DND-41 (cell line): ENCODE results near the gene TBCD.

Source experiments
- ATAC-seq: fragments of 200-7000 bp; cut with Tn5 transposase; 3 replicates; pipeline ENCODE4 v1.9.1; 2021; ENCODE audit warnings: low read depth; ENCODE audit not compliant: insufficient read depth
- DNase-seq: peaks from one replicate; pipeline ENCODE4 v3.0.0-alpha.2; 2020
- H2AFZ ChIP-seq: 2 replicates; pipeline ENCODE4 v1.6.0; 2012; ENCODE audit warnings: low read depth, low read length
- H3K27ac ChIP-seq: 2 replicates; pipeline ENCODE4 v1.5.1; 2012; ENCODE audit warnings: low read length, inconsistent platforms
- H3K27me3 ChIP-seq: fragments of 200-600 bp; sonication (generic); 2 replicates; pipeline ENCODE4 v1.6.0; 2012; ENCODE audit warnings: low read length, mild to moderate bottlenecking, inconsistent platforms; ENCODE audit not compliant: insufficient read depth, poor library complexity
- H3K36me3 ChIP-seq: 2 replicates; pipeline ENCODE4 v1.5.1; 2012; ENCODE audit warnings: low read length, inconsistent platforms; ENCODE audit not compliant: insufficient read depth
- H3K4me1 ChIP-seq: 2 replicates; pipeline ENCODE4 v1.5.1; 2012; ENCODE audit warnings: mild to moderate bottlenecking, low read length; ENCODE audit not compliant: insufficient read depth
- H3K4me2 ChIP-seq: 2 replicates; pipeline ENCODE4 v1.6.0; 2012; ENCODE audit warnings: mild to moderate bottlenecking, moderate library complexity, low read length, inconsistent platforms; ENCODE audit not compliant: insufficient read depth
- H3K4me3 ChIP-seq, 2 experiments: fragments of 200-600 bp in 1 of 2; shearing (Covaris generic) in 1 of 2; 2 replicates each; pipeline ENCODE4 v1.5.1; 2012 to 2016; ENCODE audit warnings: inconsistent platforms in 2 of 2, low read length in 2 of 2, mild to moderate bottlenecking in 2 of 2, low read depth in 1 of 2, moderate library complexity in 1 of 2
- H3K79me2 ChIP-seq: 2 replicates; pipeline ENCODE4 v1.6.0; 2012; ENCODE audit warnings: low read length, inconsistent platforms; ENCODE audit not compliant: insufficient read depth
- H3K9ac ChIP-seq: 2 replicates; pipeline ENCODE4 v1.6.0; 2012; ENCODE audit warnings: low read depth, mild to moderate bottlenecking, inconsistent platforms, low read length, moderate library complexity
- H3K9me3 ChIP-seq: 2 replicates; pipeline ENCODE4 v1.5.1; 2012; ENCODE audit warnings: low read length, moderate library complexity, mild to moderate bottlenecking, inconsistent platforms; ENCODE audit not compliant: insufficient read depth, severe bottlenecking
- H4K20me1 ChIP-seq: 2 replicates; pipeline ENCODE4 v1.6.0; 2012; ENCODE audit warnings: low read length; ENCODE audit not compliant: insufficient read depth
- CTCF ChIP-seq: IDR thresholded peaks from 2 replicates; pipeline ENCODE4 v1.5.1; 2012; ENCODE audit warnings: borderline replicate concordance, low read length, moderate library complexity, mild to moderate bottlenecking; ENCODE audit not compliant: poor library complexity, severe bottlenecking; ENCODE audit errors: extremely low read depth
- EZH2 ChIP-seq: IDR thresholded peaks from 3 replicates; pipeline ENCODE4 v1.6.1; 2012; ENCODE audit warnings: borderline replicate concordance, low read depth, mild to moderate bottlenecking, moderate library complexity, low read length, inconsistent platforms; ENCODE audit not compliant: severe bottlenecking

The TBCD gene

GRCh38 chr17:82881324-82881823 lies 129.5 kb downstream of the TBCD start:
- Histone ChIP-seq H3K4me1 (peaks cover 96% of the 10 kb centered on the region), H3K9ac (peak overlapping the region; percentile 74), H3K4me3 (peak overlapping the region in 1 of 2 experiments; percentile 36; a peak in 1 of 4 replicates), H3K27ac (peak overlapping the region; percentile 100), H3K27me3 (no peaks in the 10 kb centered on the region), H3K36me3 (peaks cover 50% of the 10 kb centered on the region), H3K4me2 (peak overlapping the region; percentile 92), H3K9me3 (no peaks in the 10 kb centered on the region), H3K79me2 (peaks cover 90% of the 10 kb centered on the region), H4K20me1 (no peaks in the 10 kb centered on the region), H2AFZ (no peak overlapping the region)
- TF ChIP-seq CTCF, result no peak
- no peak for TF ChIP-seq EZH2
- ATAC-seq (no peak), DNase-seq (peak; percentile 36)

- Histone ChIP-seq H3K9ac (peak overlapping the region; percentile 74), H3K79me2 (peaks cover 89% of the 10 kb centered on the region), H3K36me3 (peaks cover 48% of the 10 kb centered on the region), H3K4me3 (peak overlapping the region; percentile 1 to 59; a peak in 2 of 4 replicates), H3K9me3 (no peaks in the 10 kb centered on the region), H3K4me1 (peaks cover 95% of the 10 kb centered on the region), H2AFZ (peak overlapping the region; percentile 53; the same call in 1 of the 2 replicates), H3K27me3 (no peaks in the 10 kb centered on the region), H3K27ac (peak overlapping the region; percentile 100), H3K4me2 (peak overlapping the region; percentile 92), H4K20me1 (no peaks in the 10 kb centered on the region)
- TF ChIP-seq EZH2 (no peak), CTCF (no peak)
- DNase-seq, result peak; percentile 74
- peak; percentile 15 for ATAC-seq
These were observed 130.2 kb downstream of the TBCD start for GRCh38 chr17:82881900-82882714.

- H3K4me2 ChIP-seq, result peak overlapping the region; percentile 92
- DNase-seq, result peak; percentile 89
- peak overlapping the region; percentile 100 for H3K27ac ChIP-seq
These were observed 131.0 kb downstream of the TBCD start for GRCh38 chr17:82882715-82883418.

More at GRCh38 chr17:82882715-82883418, 131.0 kb downstream of the TBCD start:
- H3K4me1 ChIP-seq, result peaks cover 99% of the 10 kb centered on the region
- no peaks in the 10 kb centered on the region for H3K27me3 ChIP-seq
- peak overlapping the region in 1 of 2 experiments; percentile 59; a peak in 2 of 4 replicates for H3K4me3 ChIP-seq
- peak overlapping the region; percentile 53; the same call in 1 of the 2 replicates for H2AFZ ChIP-seq
- peak; percentile 51 for TF ChIP-seq CTCF
- TF ChIP-seq EZH2, result no peak
- no peaks in the 10 kb centered on the region for H3K9me3 ChIP-seq
- peaks cover 55% of the 10 kb centered on the region for H3K36me3 ChIP-seq
- peaks cover 89% of the 10 kb centered on the region for H3K79me2 ChIP-seq
- H4K20me1 ChIP-seq, result no peaks in the 10 kb centered on the region
- peak overlapping the region; percentile 74 for H3K9ac ChIP-seq
- ATAC-seq, result peak; percentile 68
